GM23248 (cell line): ENCODE data around the gene PKNOX2. TPM values are rescaled to one million over a fixed set of nuclear protein-coding genes. Genes with fewer than 3 reads are reported as not detected.

ENCODE experiments used
- DNase-seq: peaks from one replicate; pipeline ENCODE4 v3.0.0-alpha.2; 2015
- H2AFZ ChIP-seq: fragments of 200-600 bp; sonication (generic); 2 replicates; pipeline ENCODE4 v1.6.1; 2016; ENCODE audit warnings: antibody characterized with exemption
- H3F3A ChIP-seq: fragments of 200-600 bp; sonication (generic); 2 replicates; pipeline ENCODE4 v1.6.1; 2016; ENCODE audit warnings: mild to moderate bottlenecking, antibody characterized with exemption, mixed run types; ENCODE audit not compliant: insufficient read depth
- H3K27ac ChIP-seq: fragments of 200-600 bp; sonication (generic); 2 replicates; pipeline ENCODE4 v1.5.1; 2016; ENCODE audit warnings: mild to moderate bottlenecking
- H3K27me3 ChIP-seq: fragments of 200-600 bp; sonication (generic); replicated peaks from 2 replicates; pipeline ENCODE4 v1.6.1; 2016; ENCODE audit warnings: mild to moderate bottlenecking; ENCODE audit not compliant: insufficient read depth
- H3K36me3 ChIP-seq: fragments of 200-600 bp; sonication (generic); 2 replicates; pipeline ENCODE4 v1.6.1; 2016; ENCODE audit warnings: low read depth, mild to moderate bottlenecking
- H3K4me1 ChIP-seq: fragments of 200-600 bp; sonication (generic); 2 replicates; pipeline ENCODE4 v1.6.1; 2016; ENCODE audit warnings: mild to moderate bottlenecking; ENCODE audit not compliant: insufficient read depth
- H3K4me2 ChIP-seq: fragments of 200-600 bp; sonication (generic); one replicate; pipeline ENCODE4 v1.6.1; 2016; ENCODE audit warnings: mild to moderate bottlenecking; ENCODE audit not compliant: unreplicated experiment
- H3K4me3 ChIP-seq: fragments of 200-600 bp; sonication (generic); 2 replicates; pipeline ENCODE4 v1.5.1; 2016; ENCODE audit warnings: mild to moderate bottlenecking
- H3K79me2 ChIP-seq: fragments of 200-600 bp; sonication (generic); 2 replicates; pipeline ENCODE4 v1.6.1; 2016; ENCODE audit warnings: mild to moderate bottlenecking; ENCODE audit not compliant: insufficient read depth
- H3K9ac ChIP-seq: fragments of 200-600 bp; sonication (generic); 2 replicates; pipeline ENCODE4 v1.6.1; 2016; ENCODE audit warnings: mild to moderate bottlenecking
- H3K9me2 ChIP-seq: fragments of 200-600 bp; sonication (generic); 2 replicates; pipeline ENCODE4 v1.6.1; 2016; ENCODE audit warnings: mixed run types, mild to moderate bottlenecking, moderate library complexity; ENCODE audit not compliant: insufficient read depth
- H3K9me3 ChIP-seq: fragments of 200-600 bp; sonication (generic); one replicate; pipeline ENCODE4 v1.6.1; 2017; ENCODE audit warnings: low read depth
- H4K20me1 ChIP-seq: fragments of 200-600 bp; sonication (generic); 2 replicates; pipeline ENCODE4 v1.6.0; 2016; ENCODE audit not compliant: insufficient read depth
- EZH2 ChIP-seq: fragments of 200-600 bp; sonication (generic); IDR thresholded peaks from 2 replicates; pipeline ENCODE4 v1.6.1; 2018; ENCODE audit warnings: antibody characterized with exemption, mild to moderate bottlenecking; ENCODE audit not compliant: insufficient read depth, poor library complexity, severe bottlenecking
- EZH2phosphoT487 ChIP-seq: fragments of 200-600 bp; sonication (generic); IDR thresholded peaks from 2 replicates; pipeline ENCODE4 v1.6.1; 2018; ENCODE audit warnings: antibody characterized with exemption, moderate library complexity, mild to moderate bottlenecking, low read depth; ENCODE audit not compliant: insufficient read depth
- WGBS, 2 experiments: methylation state at CpG; one replicate each; pipeline ENCODE4 v1.1.6; 2015 to 2017; ENCODE audit warnings: low lambda C conversion rate in 2 of 2, low coverage in 1 of 2; ENCODE audit errors: missing lambda C conversion rate in 2 of 2; 5-methylcytosine and 5-hydroxymethylcytosine counted together
- in situ Hi-C: fragments of 300-500 bp; cut with MboI; formaldehyde crosslinking; loops from 2 replicates; pipeline ENCODE4 v1.15.0; 2020
- polyA plus RNA-seq: library from polyadenylated mRNA; unstranded; fragments of >200 nt; fragmentation: Nextera tagmentation; extraction: Ambion mirVana; gene quantifications from 2 replicates; pipeline ENCODE4 v1.2.1, GENCODE V29; 2016
- total RNA-seq: library from RNA; depleted of rRNA; stranded (reverse); fragments of >200 nt; shearing (Covaris generic); gene quantifications from 2 replicates; pipeline ENCODE4 v1.2.3, GENCODE V29; 2014

Gene PKNOX2
- total and polyA plus RNA-seq, 2 experiments from 2014 or later: 0.21 to 0.76 TPM

- no peak overlapping the region for H2AFZ ChIP-seq
These were observed 23.5 kb downstream of the PKNOX2 start for GRCh38 chr11:125188021-125188420.

GRCh38 chr11:125190566-125190965, 26.0 kb downstream of the PKNOX2 start:
- no peaks in the 10 kb centered on the region for H3K9me2 ChIP-seq
- no peaks in the 10 kb centered on the region for H3F3A ChIP-seq
- H3K4me1 ChIP-seq: no peaks in the 10 kb centered on the region; the same call in 1 of the 2 replicates
- peaks cover 16% of the 10 kb centered on the region for H3K27me3 ChIP-seq
- H3K9ac ChIP-seq: no peak overlapping the region
- DNase-seq: no peak
- no peak overlapping the region for H3K4me2 ChIP-seq
- no peak overlapping the region for H3K4me3 ChIP-seq
- no peak overlapping the region for H2AFZ ChIP-seq
- in situ Hi-C loops: no loop called here
- 58% methylated on average over 5 of the region's 5 CpGs for WGBS, 2 experiments
- H3K27ac ChIP-seq: no peak overlapping the region
- H4K20me1 ChIP-seq: no peaks in the 10 kb centered on the region
- H3K79me2 ChIP-seq: no peaks in the 10 kb centered on the region
- no peaks in the 10 kb centered on the region for H3K9me3 ChIP-seq
- no peaks in the 10 kb centered on the region for H3K36me3 ChIP-seq
- no peak for TF ChIP-seq EZH2
- no peak for TF ChIP-seq EZH2phosphoT487

More at GRCh38 chr11:125188021-125188420, 23.5 kb downstream of the PKNOX2 start:
- no peaks in the 10 kb centered on the region for H3K79me2 ChIP-seq
- H3F3A ChIP-seq: no peaks in the 10 kb centered on the region
- H3K9me2 ChIP-seq: no peaks in the 10 kb centered on the region
- in situ Hi-C loops: no loop called here
- no peak overlapping the region for H3K9ac ChIP-seq
- DNase-seq: peak; percentile 43
- no peaks in the 10 kb centered on the region for H3K36me3 ChIP-seq
- H3K27ac ChIP-seq: no peak overlapping the region
- H3K4me1 ChIP-seq: no peaks in the 10 kb centered on the region; the same call in 1 of the 2 replicates
- H4K20me1 ChIP-seq: no peaks in the 10 kb centered on the region
- no peaks in the 10 kb centered on the region for H3K9me3 ChIP-seq
- H3K4me3 ChIP-seq: no peak overlapping the region
- TF ChIP-seq EZH2phosphoT487: no peak
- no peak for TF ChIP-seq EZH2
- peaks cover 5% of the 10 kb centered on the region; the same call in 1 of the 2 replicates for H3K27me3 ChIP-seq
- H3K4me2 ChIP-seq: no peak overlapping the region

DNA sequence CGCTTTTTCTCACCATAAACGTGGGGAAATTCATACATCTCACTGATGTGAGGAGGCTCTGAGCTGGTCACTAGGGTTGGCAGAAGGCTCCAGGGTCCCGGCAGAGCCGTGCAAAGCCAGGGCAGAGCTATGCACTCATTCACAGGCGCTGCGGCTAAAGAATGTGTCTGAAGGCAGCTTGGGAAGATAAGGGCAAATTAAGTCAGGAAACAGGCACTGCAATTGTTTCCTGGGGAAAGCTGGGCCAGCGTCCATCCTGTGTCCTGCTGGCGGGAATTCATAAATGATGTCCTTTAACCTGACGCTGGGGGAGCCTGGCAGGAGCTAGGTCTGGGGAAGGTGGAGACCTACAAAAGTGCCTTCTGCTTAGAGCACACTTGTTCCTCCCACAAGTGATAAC, 27.6 kb downstream of the PKNOX2 start:
- Histone ChIP-seq H3K9me2 (no peaks in the 10 kb centered on the region), H3K4me2 (no peak overlapping the region), H3K27me3 (peaks cover 16% of the 10 kb centered on the region), H3K9me3 (no peaks in the 10 kb centered on the region), H2AFZ (no peak overlapping the region), H3K9ac (no peak overlapping the region), H4K20me1 (no peaks in the 10 kb centered on the region), H3K79me2 (no peaks in the 10 kb centered on the region), H3K27ac (no peak overlapping the region), H3K4me3 (no peak overlapping the region), H3K4me1 (no peaks in the 10 kb centered on the region; the same call in 1 of the 2 replicates), H3K36me3 (no peaks in the 10 kb centered on the region), H3F3A (no peaks in the 10 kb centered on the region)
- TF ChIP-seq EZH2 (no peak), EZH2phosphoT487 (no peak)
- WGBS, 2 experiments: 54 to 60% methylated on average over 9 of the region's 9 CpGs
- no peak for DNase-seq
- in situ Hi-C loops: no loop called here

- no peak overlapping the region for H3K4me2 ChIP-seq
- no peaks in the 10 kb centered on the region for H4K20me1 ChIP-seq
- H3K4me3 ChIP-seq: no peak overlapping the region
- TF ChIP-seq EZH2phosphoT487 (no peak), EZH2 (no peak)
- no peak overlapping the region for H2AFZ ChIP-seq
- no peaks in the 10 kb centered on the region for H3K36me3 ChIP-seq
- no peak for DNase-seq
- H3K9ac ChIP-seq: no peak overlapping the region
- 49 to 52% methylated on average over 11 of the region's 11 CpGs for WGBS, 2 experiments
- no peaks in the 10 kb centered on the region; the same call in 1 of the 2 replicates for H3K4me1 ChIP-seq
- H3K27ac ChIP-seq: no peak overlapping the region
- H3K9me3 ChIP-seq: no peaks in the 10 kb centered on the region
- in situ Hi-C loops: no loop called here
- H3K9me2 ChIP-seq: no peaks in the 10 kb centered on the region
- peaks cover 16% of the 10 kb centered on the region for H3K27me3 ChIP-seq
- H3F3A ChIP-seq: no peaks in the 10 kb centered on the region
- H3K79me2 ChIP-seq: no peaks in the 10 kb centered on the region
These were observed 28.3 kb downstream of the PKNOX2 start for GRCh38 chr11:125192717-125193415.
